IMR-90 (cell line): Measurements from ENCODE around the gene TSC2. TPM values are rescaled to one million over a fixed set of nuclear protein-coding genes. Genes with fewer than 3 reads are reported as not detected.

Source experiments
- ATAC-seq: fragments of 200-7000 bp; cut with Tn5 transposase; 2 replicates; pipeline ENCODE4 v1.9.1; 2020; ENCODE audit warnings: low read depth, mild to moderate bottlenecking, moderate library complexity
- BruUV-seq: library from RNA; stranded (reverse); fragments of 400-500 nt; replicated peaks from 2 replicates; lab custom pipeline; 2021; lab: Mats Ljungman, UMichigan
- CTCF ChIA-PET: fragments of 300-600 bp; formaldehyde crosslinking; extraction: SDS; loops from one replicate; lab custom pipeline; 2021; ENCODE audit warnings: antibody characterized with exemption; lab: Yijun Ruan, JAX
- POLR2A ChIA-PET: fragments of 300-600 bp; sonication (Branson Sonifier 250); formaldehyde crosslinking; loops from one replicate; lab custom pipeline; 2022; ENCODE audit warnings: antibody characterized with exemption; ENCODE audit not compliant: unreplicated experiment; lab: Charles Lee
- DNase-seq: peaks from one replicate; pipeline ENCODE4 v3.0.0; 2013
- H2AFZ ChIP-seq: replicated peaks from 2 replicates; pipeline ENCODE3; 2013; ENCODE audit warnings: low read length, mild to moderate bottlenecking; ENCODE audit not compliant: poor library complexity
- H2AK5ac ChIP-seq: 2 replicates; pipeline ENCODE4 v1.6.1; 2013; ENCODE audit warnings: low read depth, low read length, inconsistent platforms
- H2AK9ac ChIP-seq: replicated peaks from 2 replicates; pipeline ENCODE3; 2013; ENCODE audit warnings: mild to moderate bottlenecking, low read depth, low read length, moderate library complexity; ENCODE audit not compliant: poor library complexity
- H2BK120ac ChIP-seq: 2 replicates; pipeline ENCODE4 v1.6.1; 2013; ENCODE audit warnings: low read depth, low read length, inconsistent platforms
- H2BK15ac ChIP-seq: 3 replicates; pipeline ENCODE4 v1.6.1; 2013; ENCODE audit warnings: low read depth, low read length, inconsistent platforms
- H2BK20ac ChIP-seq: 2 replicates; pipeline ENCODE4 v1.6.1; 2013; ENCODE audit warnings: low read depth, mild to moderate bottlenecking, inconsistent platforms, low read length, moderate library complexity
- H2BK5ac ChIP-seq: 2 replicates; pipeline ENCODE4 v1.6.1; 2013; ENCODE audit warnings: mild to moderate bottlenecking, low read depth, low read length, inconsistent platforms; ENCODE audit not compliant: poor library complexity, severe bottlenecking
- H3K14ac ChIP-seq: replicated peaks from 2 replicates; pipeline ENCODE4 v1.6.1; 2013; ENCODE audit warnings: low read depth, low read length, inconsistent platforms
- H3K18ac ChIP-seq: 2 replicates; pipeline ENCODE4 v1.6.1; 2013; ENCODE audit warnings: low read depth, low read length, control low read depth
- H3K23ac ChIP-seq: 2 replicates; pipeline ENCODE4 v1.6.1; 2013; ENCODE audit warnings: low read depth, low read length, inconsistent platforms
- H3K27ac ChIP-seq: 2 replicates; pipeline ENCODE4 v1.5.1; 2013; ENCODE audit warnings: mild to moderate bottlenecking, control low read depth, low read length; ENCODE audit not compliant: insufficient read depth
- H3K27me3 ChIP-seq: 2 replicates; pipeline ENCODE4 v1.6.1; 2013; ENCODE audit warnings: low read length; ENCODE audit not compliant: control insufficient read depth, insufficient read depth
- H3K36me3 ChIP-seq: 2 replicates; pipeline ENCODE4 v1.6.1; 2013; ENCODE audit warnings: low read length, mixed read lengths; ENCODE audit not compliant: control insufficient read depth, insufficient read depth
- H3K4ac ChIP-seq: 2 replicates; pipeline ENCODE4 v1.6.1; 2013; ENCODE audit warnings: low read depth, low read length, inconsistent platforms
- H3K4me1 ChIP-seq: 2 replicates; pipeline ENCODE4 v1.6.1; 2013; ENCODE audit warnings: low read length, mixed read lengths; ENCODE audit not compliant: control insufficient read depth, insufficient read depth
- H3K4me2 ChIP-seq: 2 replicates; pipeline ENCODE4 v1.6.1; 2013; ENCODE audit warnings: low read depth, mild to moderate bottlenecking, control low read depth, low read length, moderate library complexity
- H3K4me3 ChIP-seq: 2 replicates; pipeline ENCODE4 v1.5.1; 2013; ENCODE audit warnings: low read depth, mild to moderate bottlenecking, control low read depth, low read length, moderate library complexity; ENCODE audit not compliant: insufficient read depth
- H3K56ac ChIP-seq: 2 replicates; pipeline ENCODE4 v1.6.1; 2013; ENCODE audit warnings: low read length, inconsistent platforms; ENCODE audit not compliant: insufficient read depth; ENCODE audit errors: extremely low read depth
- H3K79me1 ChIP-seq, 2 experiments: 2 replicates each; pipeline ENCODE4 v1.6.1; 2013; ENCODE audit warnings: low read length in 2 of 2, inconsistent platforms in 1 of 2, low read depth in 1 of 2
- H3K9ac ChIP-seq: 2 replicates; pipeline ENCODE4 v1.6.1; 2013; ENCODE audit warnings: low read depth, low read length, control low read depth
- H3K9me1 ChIP-seq: 2 replicates; pipeline ENCODE4 v1.6.1; 2013; ENCODE audit warnings: low read length, inconsistent platforms; ENCODE audit not compliant: insufficient read depth
- H3K9me3 ChIP-seq: 2 replicates; pipeline ENCODE4 v1.6.1; 2013; ENCODE audit warnings: low read length; ENCODE audit not compliant: control insufficient read depth, insufficient read depth
- H4K20me1 ChIP-seq: 2 replicates; pipeline ENCODE4 v1.6.1; 2013; ENCODE audit warnings: low read length, inconsistent platforms; ENCODE audit not compliant: insufficient read depth
- H4K5ac ChIP-seq: 2 replicates; pipeline ENCODE4 v1.6.1; 2013; ENCODE audit warnings: mild to moderate bottlenecking, low read depth, low read length, control low read depth
- H4K8ac ChIP-seq, 2 experiments: 2 replicates each; pipeline ENCODE4 v1.6.1; 2013; ENCODE audit warnings: low read depth in 2 of 2, low read length in 2 of 2, control low read depth in 1 of 2, inconsistent platforms in 1 of 2
- H4K91ac ChIP-seq: 2 replicates; pipeline ENCODE4 v1.6.1; 2013; ENCODE audit warnings: low read depth, low read length, inconsistent platforms; ENCODE audit not compliant: insufficient read depth
- CEBPB ChIP-seq: IDR thresholded peaks from 2 replicates; pipeline ENCODE4 v1.6.1; 2012; ENCODE audit warnings: low read depth, low read length, improper control_type of control experiment
- CHD1 ChIP-seq: IDR thresholded peaks from 2 replicates; pipeline ENCODE4 v1.6.1; 2012; ENCODE audit warnings: low read depth, low read length, improper control_type of control experiment
- ELK1 ChIP-seq: fragments of 150-350 bp; IDR thresholded peaks from 2 replicates; pipeline ENCODE4 v1.6.1; 2016; ENCODE audit warnings: low read depth, mild to moderate bottlenecking, low read length, moderate library complexity, borderline replicate concordance
- MAZ ChIP-seq: IDR thresholded peaks from 2 replicates; pipeline ENCODE4 v1.6.1; 2012; ENCODE audit warnings: low read depth, mild to moderate bottlenecking, low read length, improper control_type of control experiment, moderate library complexity, borderline replicate concordance
- MXI1 ChIP-seq: IDR thresholded peaks from 2 replicates; pipeline ENCODE4 v1.6.1; 2012; ENCODE audit warnings: low read depth, mild to moderate bottlenecking, low read length, moderate library complexity, borderline replicate concordance
- POLR2A ChIP-seq: IDR thresholded peaks from 2 replicates; pipeline ENCODE4 v1.6.1; 2012; ENCODE audit warnings: mild to moderate bottlenecking, low read depth, low read length
- RAD21 ChIP-seq: IDR thresholded peaks from 2 replicates; pipeline ENCODE4 v1.6.1; 2012; ENCODE audit warnings: low read length, improper control_type of control experiment
- RCOR1 ChIP-seq: IDR thresholded peaks from 2 replicates; pipeline ENCODE4 v1.6.1; 2012; ENCODE audit warnings: mild to moderate bottlenecking, low read length, improper control_type of control experiment; ENCODE audit not compliant: insufficient replicate concordance
- SMC3 ChIP-seq: fragments of 150-350 bp; IDR thresholded peaks from 2 replicates; pipeline ENCODE4 v1.6.1; 2016; ENCODE audit warnings: low read depth, mild to moderate bottlenecking, antibody characterized with exemption, low read length, moderate library complexity
- USF2 ChIP-seq: fragments of 150-350 bp; IDR thresholded peaks from 2 replicates; pipeline ENCODE4 v1.6.1; 2017; ENCODE audit warnings: mild to moderate bottlenecking, antibody characterized with exemption, low read length, low read depth
- WGBS, 2 experiments: methylation state at CpG; one replicate each; pipeline versions ENCODE4 v1.1.5 to v1.1.7; 2013; ENCODE audit warnings: missing lambda C conversion rate in 2 of 2; ENCODE audit not compliant: insufficient read length in 1 of 2; ENCODE audit errors: extremely low coverage in 2 of 2; 5-methylcytosine and 5-hydroxymethylcytosine counted together
- dilution Hi-C: fragments of 300-500 bp; cut with HindIII; formaldehyde crosslinking; loops from one replicate; pipeline ENCODE4 v1.14.3; 2018; ENCODE audit warnings: low sequenced_read_pairs; ENCODE audit not compliant: unreplicated experiment
- in situ Hi-C: fragments of 300-500 bp; cut with MboI; formaldehyde crosslinking; loops from 3 replicates; pipeline ENCODE4 v1.14.3; 2019; ENCODE audit warnings: low sequenced_read_pairs, inconsistent platforms, mixed read lengths
- intact Hi-C: fragments of 100-400 bp; cut with micrococcal nuclease; formaldehyde crosslinking; loops from 2 replicates; pipeline ENCODE4 v1.10.0; 2022
- polyA plus RNA-seq, 3 experiments: library from polyadenylated mRNA; depleted of rRNA; stranded (reverse); fragments of >200 nt; gene quantifications; 2 replicates each; pipeline ENCODE4 v1.2.3, GENCODE V29; 2012; ENCODE audit warnings: low replicate concordance in 1 of 3
- total RNA-seq: library from RNA; depleted of rRNA; stranded (reverse); fragments of >200 nt; gene quantifications from 2 replicates; pipeline ENCODE4 v1.2.3, GENCODE V29; 2012

The TSC2 gene
- total and polyA plus RNA-seq, 2 of the 4 experiments (the other 2 are of a cell fraction), result 31.4 to 88.6 TPM

- Histone ChIP-seq H3K27ac (no peak overlapping the region), H2BK20ac (no peak overlapping the region), H3K79me1 (0 out of 4 replicates have a peak, but pooled peaks cover 0 to 3% of the 10 kb centered on the region in 2 experiments), H3K9ac (no peak overlapping the region), H2AK9ac (peak overlapping the region; percentile 9), H3K4ac (no peak overlapping the region), H2AK5ac (no peak overlapping the region), H4K8ac (no peak overlapping the region), H3K23ac (no peak overlapping the region), H3K4me1 (peaks cover 3% of the 10 kb centered on the region; the same call in 1 of the 2 replicates), H3K14ac (no peak overlapping the region), H3K56ac (no peak overlapping the region), H3K9me1 (no peaks in the 10 kb centered on the region), H4K5ac (no peak overlapping the region), H3K9me3 (no peaks in the 10 kb centered on the region), H2BK15ac (no peak overlapping the region), H3K4me2 (no peak overlapping the region), H2BK120ac (no peak overlapping the region), H4K91ac (no peak overlapping the region), H2AFZ (no peak overlapping the region), H3K4me3 (no peak overlapping the region), H3K18ac (no peak overlapping the region), H3K27me3 (no peaks in the 10 kb centered on the region), H4K20me1 (peaks cover 25% of the 10 kb centered on the region), H3K36me3 (peaks cover 82% of the 10 kb centered on the region), H2BK5ac (no peak overlapping the region)
- ChIA-PET POLR2A (no interaction called here), CTCF (no interaction called here)
- no peak for TF ChIP-seq RCOR1
- TF ChIP-seq MAZ, result no peak
- TF ChIP-seq USF2, result no peak
- no peak for TF ChIP-seq POLR2A
- TF ChIP-seq SMC3, result no peak
- no peak for TF ChIP-seq ELK1
- no peak for TF ChIP-seq CHD1
- no peak for TF ChIP-seq RAD21
- no peak for TF ChIP-seq CEBPB
- no peak for TF ChIP-seq MXI1
- no TSS peak for BruUV-seq
- intact Hi-C loops, result no loop called here
- DNase-seq, result no peak
- dilution Hi-C loops, result no loop called here
- no peak for ATAC-seq
- WGBS, 2 experiments, result 91% methylated on average over 14 of the region's 29 CpGs; no CpG with 5 or more reads in 1 of the 2 experiments
- in situ Hi-C loops, result no loop called here
These were observed 37.3 kb downstream of the TSC2 start for GRCh38 chr16:2084895-2085625.
